IMR-90 (cell line): Measurements from ENCODE around the gene OSBPL3. TPM values are rescaled to one million over a fixed set of nuclear protein-coding genes. Genes with fewer than 3 reads are reported as not detected.

Source experiments
- ATAC-seq: fragments of 200-7000 bp; cut with Tn5 transposase; 2 replicates; pipeline ENCODE4 v1.9.1; 2020; ENCODE audit warnings: low read depth, mild to moderate bottlenecking, moderate library complexity
- BruUV-seq: library from RNA; stranded (reverse); fragments of 400-500 nt; replicated peaks from 2 replicates; lab custom pipeline; 2021; lab: Mats Ljungman, UMichigan
- CTCF ChIA-PET: fragments of 300-600 bp; formaldehyde crosslinking; extraction: SDS; loops from one replicate; lab custom pipeline; 2021; ENCODE audit warnings: antibody characterized with exemption; lab: Yijun Ruan, JAX
- POLR2A ChIA-PET: fragments of 300-600 bp; sonication (Branson Sonifier 250); formaldehyde crosslinking; loops from one replicate; lab custom pipeline; 2022; ENCODE audit warnings: antibody characterized with exemption; ENCODE audit not compliant: unreplicated experiment; lab: Charles Lee
- DNase-seq: peaks from one replicate; pipeline ENCODE4 v3.0.0; 2013
- H2AFZ ChIP-seq: replicated peaks from 2 replicates; pipeline ENCODE3; 2013; ENCODE audit warnings: low read length, mild to moderate bottlenecking; ENCODE audit not compliant: poor library complexity
- H2AK5ac ChIP-seq: 2 replicates; pipeline ENCODE4 v1.6.1; 2013; ENCODE audit warnings: low read depth, low read length, inconsistent platforms
- H2AK9ac ChIP-seq: replicated peaks from 2 replicates; pipeline ENCODE3; 2013; ENCODE audit warnings: mild to moderate bottlenecking, low read depth, low read length, moderate library complexity; ENCODE audit not compliant: poor library complexity
- H2BK120ac ChIP-seq: 2 replicates; pipeline ENCODE4 v1.6.1; 2013; ENCODE audit warnings: low read depth, low read length, inconsistent platforms
- H2BK15ac ChIP-seq: 3 replicates; pipeline ENCODE4 v1.6.1; 2013; ENCODE audit warnings: low read depth, low read length, inconsistent platforms
- H2BK20ac ChIP-seq: 2 replicates; pipeline ENCODE4 v1.6.1; 2013; ENCODE audit warnings: low read depth, mild to moderate bottlenecking, inconsistent platforms, low read length, moderate library complexity
- H2BK5ac ChIP-seq: 2 replicates; pipeline ENCODE4 v1.6.1; 2013; ENCODE audit warnings: mild to moderate bottlenecking, low read depth, low read length, inconsistent platforms; ENCODE audit not compliant: poor library complexity, severe bottlenecking
- H3K14ac ChIP-seq: replicated peaks from 2 replicates; pipeline ENCODE4 v1.6.1; 2013; ENCODE audit warnings: low read depth, low read length, inconsistent platforms
- H3K18ac ChIP-seq: 2 replicates; pipeline ENCODE4 v1.6.1; 2013; ENCODE audit warnings: low read depth, low read length, control low read depth
- H3K23ac ChIP-seq: 2 replicates; pipeline ENCODE4 v1.6.1; 2013; ENCODE audit warnings: low read depth, low read length, inconsistent platforms
- H3K27ac ChIP-seq: 2 replicates; pipeline ENCODE4 v1.5.1; 2013; ENCODE audit warnings: mild to moderate bottlenecking, control low read depth, low read length; ENCODE audit not compliant: insufficient read depth
- H3K27me3 ChIP-seq: 2 replicates; pipeline ENCODE4 v1.6.1; 2013; ENCODE audit warnings: low read length; ENCODE audit not compliant: control insufficient read depth, insufficient read depth
- H3K36me3 ChIP-seq: 2 replicates; pipeline ENCODE4 v1.6.1; 2013; ENCODE audit warnings: low read length, mixed read lengths; ENCODE audit not compliant: control insufficient read depth, insufficient read depth
- H3K4ac ChIP-seq: 2 replicates; pipeline ENCODE4 v1.6.1; 2013; ENCODE audit warnings: low read depth, low read length, inconsistent platforms
- H3K4me1 ChIP-seq: 2 replicates; pipeline ENCODE4 v1.6.1; 2013; ENCODE audit warnings: low read length, mixed read lengths; ENCODE audit not compliant: control insufficient read depth, insufficient read depth
- H3K4me2 ChIP-seq: 2 replicates; pipeline ENCODE4 v1.6.1; 2013; ENCODE audit warnings: low read depth, mild to moderate bottlenecking, control low read depth, low read length, moderate library complexity
- H3K4me3 ChIP-seq: 2 replicates; pipeline ENCODE4 v1.5.1; 2013; ENCODE audit warnings: low read depth, mild to moderate bottlenecking, control low read depth, low read length, moderate library complexity; ENCODE audit not compliant: insufficient read depth
- H3K56ac ChIP-seq: 2 replicates; pipeline ENCODE4 v1.6.1; 2013; ENCODE audit warnings: low read length, inconsistent platforms; ENCODE audit not compliant: insufficient read depth; ENCODE audit errors: extremely low read depth
- H3K79me1 ChIP-seq, 2 experiments: 2 replicates each; pipeline ENCODE4 v1.6.1; 2013; ENCODE audit warnings: low read length in 2 of 2, inconsistent platforms in 1 of 2, low read depth in 1 of 2
- H3K9ac ChIP-seq: 2 replicates; pipeline ENCODE4 v1.6.1; 2013; ENCODE audit warnings: low read depth, low read length, control low read depth
- H3K9me1 ChIP-seq: 2 replicates; pipeline ENCODE4 v1.6.1; 2013; ENCODE audit warnings: low read length, inconsistent platforms; ENCODE audit not compliant: insufficient read depth
- H3K9me3 ChIP-seq: 2 replicates; pipeline ENCODE4 v1.6.1; 2013; ENCODE audit warnings: low read length; ENCODE audit not compliant: control insufficient read depth, insufficient read depth
- H4K20me1 ChIP-seq: 2 replicates; pipeline ENCODE4 v1.6.1; 2013; ENCODE audit warnings: low read length, inconsistent platforms; ENCODE audit not compliant: insufficient read depth
- H4K5ac ChIP-seq: 2 replicates; pipeline ENCODE4 v1.6.1; 2013; ENCODE audit warnings: mild to moderate bottlenecking, low read depth, low read length, control low read depth
- H4K8ac ChIP-seq, 2 experiments: 2 replicates each; pipeline ENCODE4 v1.6.1; 2013; ENCODE audit warnings: low read depth in 2 of 2, low read length in 2 of 2, control low read depth in 1 of 2, inconsistent platforms in 1 of 2
- H4K91ac ChIP-seq: 2 replicates; pipeline ENCODE4 v1.6.1; 2013; ENCODE audit warnings: low read depth, low read length, inconsistent platforms; ENCODE audit not compliant: insufficient read depth
- RCOR1 ChIP-seq: IDR thresholded peaks from 2 replicates; pipeline ENCODE4 v1.6.1; 2012; ENCODE audit warnings: mild to moderate bottlenecking, low read length, improper control_type of control experiment; ENCODE audit not compliant: insufficient replicate concordance
- WGBS, 2 experiments: methylation state at CpG; one replicate each; pipeline versions ENCODE4 v1.1.5 to v1.1.7; 2013; ENCODE audit warnings: missing lambda C conversion rate in 2 of 2; ENCODE audit not compliant: insufficient read length in 1 of 2; ENCODE audit errors: extremely low coverage in 2 of 2; 5-methylcytosine and 5-hydroxymethylcytosine counted together
- dilution Hi-C: fragments of 300-500 bp; cut with HindIII; formaldehyde crosslinking; loops from one replicate; pipeline ENCODE4 v1.14.3; 2018; ENCODE audit warnings: low sequenced_read_pairs; ENCODE audit not compliant: unreplicated experiment
- in situ Hi-C: fragments of 300-500 bp; cut with MboI; formaldehyde crosslinking; loops from 3 replicates; pipeline ENCODE4 v1.14.3; 2019; ENCODE audit warnings: low sequenced_read_pairs, inconsistent platforms, mixed read lengths
- intact Hi-C: fragments of 100-400 bp; cut with micrococcal nuclease; formaldehyde crosslinking; loops from 2 replicates; pipeline ENCODE4 v1.10.0; 2022
- polyA plus RNA-seq, 3 experiments: library from polyadenylated mRNA; depleted of rRNA; stranded (reverse); fragments of >200 nt; gene quantifications; 2 replicates each; pipeline ENCODE4 v1.2.3, GENCODE V29; 2012; ENCODE audit warnings: low replicate concordance in 1 of 3
- total RNA-seq: library from RNA; depleted of rRNA; stranded (reverse); fragments of >200 nt; gene quantifications from 2 replicates; pipeline ENCODE4 v1.2.3, GENCODE V29; 2012

OSBPL3 gene
- total and polyA plus RNA-seq, 2 of the 4 experiments (the other 2 are of a cell fraction) = 18.0 to 29.9 TPM

GRCh38 chr7:24800073-24800472, 179.9 kb downstream of the OSBPL3 start:
- H4K5ac ChIP-seq = no peak overlapping the region
- no peaks in the 10 kb centered on the region for H3K9me1 ChIP-seq
- DNase-seq (no peak), ATAC-seq (no peak)
- dilution Hi-C loops (loop anchor here (25.0 kb wide), 1 partner anchor 287 kb away; no protein-coding TSS in a partner anchor), in situ Hi-C loops (no loop called here), intact Hi-C loops (loop anchor here (10.0 kb wide), 1 partner anchor 95 kb away; no protein-coding TSS in a partner anchor)
- CTCF ChIA-PET = interaction anchor here (1.4 kb wide), 1 partner anchor 12 kb away, joined by 7 read pairs; no protein-coding TSS in a partner anchor
- H4K91ac ChIP-seq = no peak overlapping the region
- BruUV-seq = no TSS peak
- no peaks in the 10 kb centered on the region for H3K27me3 ChIP-seq
- no peak overlapping the region for H3K56ac ChIP-seq
- peaks cover 11% of the 10 kb centered on the region for H3K36me3 ChIP-seq
- no peak overlapping the region for H3K18ac ChIP-seq
- H3K4ac ChIP-seq = no peak overlapping the region
- POLR2A ChIA-PET = no interaction called here
- no peak overlapping the region for H2BK5ac ChIP-seq
- no peak overlapping the region for H3K9ac ChIP-seq
- H3K23ac ChIP-seq = no peak overlapping the region
- no peak overlapping the region for H3K27ac ChIP-seq
- H3K9me3 ChIP-seq = no peaks in the 10 kb centered on the region
- no peak overlapping the region for H2AK5ac ChIP-seq
- H2BK20ac ChIP-seq = no peak overlapping the region
- no peaks in the 10 kb centered on the region for H4K20me1 ChIP-seq
- H3K4me1 ChIP-seq = peaks cover 4% of the 10 kb centered on the region; the same call in 1 of the 2 replicates
- no peak overlapping the region for H2AK9ac ChIP-seq
- no peak overlapping the region for H3K14ac ChIP-seq
- H4K8ac ChIP-seq = no peak overlapping the region
- no peak overlapping the region for H2BK15ac ChIP-seq
- WGBS, 2 experiments = 100% methylated on average over 3 of the region's 6 CpGs; no CpG with 5 or more reads in 1 of the 2 experiments
- no peak overlapping the region for H2BK120ac ChIP-seq
- no peak overlapping the region for H3K4me2 ChIP-seq
- no peak for TF ChIP-seq RCOR1
- no peaks in the 10 kb centered on the region for H3K79me1 ChIP-seq
- no peak overlapping the region for H3K4me3 ChIP-seq
- no peak overlapping the region for H2AFZ ChIP-seq
